MCF 10A (cell line): ENCODE measurements around the gene TMEM52B. TPM values are rescaled to one million over a fixed set of nuclear protein-coding genes. Genes with fewer than 3 reads are reported as not detected.

Source experiments
- BruUV-seq: library from RNA; stranded (reverse); fragments of 400-500 nt; replicated peaks from 2 replicates; lab custom pipeline; 2021; lab: Mats Ljungman, UMichigan
- CTCF ChIA-PET: fragments of 300-600 bp; sonication (Branson Sonifier 250); formaldehyde crosslinking; extraction: SDS; loops from one replicate; lab custom pipeline; 2021; ENCODE audit warnings: antibody characterized with exemption, inconsistent platforms; lab: Yijun Ruan, JAX
- POLR2A ChIA-PET: fragments of 300-600, 350-650 bp; sonication (Branson Sonifier 250); formaldehyde crosslinking; extraction: SDS; loops from one replicate; lab custom pipeline; 2020; ENCODE audit warnings: antibody characterized with exemption, inconsistent platforms; lab: Yijun Ruan, JAX
- DNase-seq: peaks from one replicate; pipeline ENCODE4 v3.0.0-alpha.2; 2018; ENCODE audit not compliant: unreplicated experiment
- H3K27ac Mint-ChIP-seq: one replicate; pipeline ENCODE4 v1.8.0; 2022; ENCODE audit warnings: mild to moderate bottlenecking, low read depth, mixed read lengths; ENCODE audit not compliant: unreplicated experiment
- H3K27me3 Mint-ChIP-seq: one replicate; pipeline ENCODE4 v1.8.0; 2022; ENCODE audit warnings: mixed read lengths; ENCODE audit not compliant: insufficient read depth, unreplicated experiment
- H3K36me3 Mint-ChIP-seq: one replicate; pipeline ENCODE4 v1.8.0; 2022; ENCODE audit warnings: mild to moderate bottlenecking, moderate library complexity, mixed read lengths; ENCODE audit not compliant: insufficient read depth, unreplicated experiment
- H3K4me1 Mint-ChIP-seq: one replicate; pipeline ENCODE4 v1.8.0; 2022; ENCODE audit warnings: mixed read lengths; ENCODE audit not compliant: insufficient read depth, unreplicated experiment
- H3K4me3 Mint-ChIP-seq: one replicate; pipeline ENCODE4 v1.8.0; 2022; ENCODE audit warnings: mild to moderate bottlenecking, moderate library complexity, mixed read lengths; ENCODE audit not compliant: unreplicated experiment
- H3K9me3 Mint-ChIP-seq: one replicate; pipeline ENCODE4 v1.8.0; 2022; ENCODE audit warnings: mixed read lengths; ENCODE audit not compliant: unreplicated experiment
- intact Hi-C: fragments of 100-400 bp; cut with micrococcal nuclease; formaldehyde crosslinking; loops from 2 replicates; pipeline ENCODE4 v1.14.1; 2022
- total RNA-seq: library from RNA; stranded (reverse); gene quantifications from 2 replicates; pipeline ENCODE4 v1.2.3, GENCODE V29; 2022
- TF ChIP-seq, protein P1 (sequence below): fragments of 200-600 bp; IDR thresholded peaks from one replicate; pipeline ENCODE4 v1.8.0; 2022; ENCODE audit warnings: antibody characterized with exemption, mild to moderate bottlenecking; ENCODE audit not compliant: unreplicated experiment

The TMEM52B gene
- total RNA-seq, 1 experiment from 2014 or later, result not detected

GRCh38 chr12:10153271-10154144 is 25.3 kb upstream of the TMEM52B start:
- CTCF ChIA-PET, result interaction anchor here (0.5 to 11.8 kb wide), 29 partner anchors 10 to 537 kb away, joined by 3 to 255 read pairs (median 7); partner anchors contain the start of genes CLEC12B, CLEC9A and OLR1
- H3K4me1 Mint-ChIP-seq, result no peaks in the 10 kb centered on the region
- H3K9me3 Mint-ChIP-seq, result no peaks in the 10 kb centered on the region
- H3K27me3 Mint-ChIP-seq, result no peaks in the 10 kb centered on the region
- BruUV-seq, result no TSS peak
- peak overlapping the region; percentile 64 for H3K4me3 Mint-ChIP-seq
- H3K27ac Mint-ChIP-seq, result no peak overlapping the region
- intact Hi-C loops, result loop anchor here (1.0 to 5.0 kb wide), 4 partner anchors 37 to 521 kb away; partner anchors contain the start of gene STYK1
- peak; percentile 63 for DNase-seq
- H3K36me3 Mint-ChIP-seq, result no peaks in the 10 kb centered on the region
- TF ChIP-seq, protein P1, sequence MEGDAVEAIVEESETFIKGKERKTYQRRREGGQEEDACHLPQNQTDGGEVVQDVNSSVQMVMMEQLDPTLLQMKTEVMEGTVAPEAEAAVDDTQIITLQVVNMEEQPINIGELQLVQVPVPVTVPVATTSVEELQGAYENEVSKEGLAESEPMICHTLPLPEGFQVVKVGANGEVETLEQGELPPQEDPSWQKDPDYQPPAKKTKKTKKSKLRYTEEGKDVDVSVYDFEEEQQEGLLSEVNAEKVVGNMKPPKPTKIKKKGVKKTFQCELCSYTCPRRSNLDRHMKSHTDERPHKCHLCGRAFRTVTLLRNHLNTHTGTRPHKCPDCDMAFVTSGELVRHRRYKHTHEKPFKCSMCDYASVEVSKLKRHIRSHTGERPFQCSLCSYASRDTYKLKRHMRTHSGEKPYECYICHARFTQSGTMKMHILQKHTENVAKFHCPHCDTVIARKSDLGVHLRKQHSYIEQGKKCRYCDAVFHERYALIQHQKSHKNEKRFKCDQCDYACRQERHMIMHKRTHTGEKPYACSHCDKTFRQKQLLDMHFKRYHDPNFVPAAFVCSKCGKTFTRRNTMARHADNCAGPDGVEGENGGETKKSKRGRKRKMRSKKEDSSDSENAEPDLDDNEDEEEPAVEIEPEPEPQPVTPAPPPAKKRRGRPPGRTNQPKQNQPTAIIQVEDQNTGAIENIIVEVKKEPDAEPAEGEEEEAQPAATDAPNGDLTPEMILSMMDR, result peak; percentile 56
- POLR2A ChIA-PET, result interaction anchor here (0.6 to 2.7 kb wide), 9 partner anchors 13 to 338 kb away, joined by 3 to 22 read pairs (median 4); partner anchors contain the start of gene GABARAPL1

- Mint-ChIP-seq H3K27ac (no peak overlapping the region), H3K36me3 (no peaks in the 10 kb centered on the region), H3K9me3 (no peaks in the 10 kb centered on the region), H3K27me3 (no peaks in the 10 kb centered on the region), H3K4me3 (no peak overlapping the region), H3K4me1 (no peaks in the 10 kb centered on the region)
- intact Hi-C loops, result loop anchor here (5.0 kb wide), 1 partner anchor 348 kb away; no protein-coding TSS in a partner anchor
- CTCF ChIA-PET, result interaction anchor here (0.6 to 11.8 kb wide), 13 partner anchors 14 to 906 kb away, joined by 3 to 255 read pairs (median 4); partner anchors contain the start of gene OLR1
- no TSS peak for BruUV-seq
- POLR2A ChIA-PET, result interaction anchor here (0.7 to 2.5 kb wide), 3 partner anchors 37 to 59 kb away, joined by 3 to 22 read pairs (median 4); partner anchors contain the start of gene GABARAPL1
- TF ChIP-seq, protein P1, result no peak
- DNase-seq, result no peak
Measured at GRCh38 chr12:10154145-10154496, 24.7 kb upstream of the TMEM52B start.

GRCh38 chr12:10155966-10156365 is 22.9 kb upstream of the TMEM52B start:
- no TSS peak for BruUV-seq
- no peaks in the 10 kb centered on the region for H3K27me3 Mint-ChIP-seq
- no peak overlapping the region for H3K4me3 Mint-ChIP-seq
- no peak overlapping the region for H3K27ac Mint-ChIP-seq
- no peaks in the 10 kb centered on the region for H3K9me3 Mint-ChIP-seq
- no peak for DNase-seq
- no peaks in the 10 kb centered on the region for H3K36me3 Mint-ChIP-seq
- ChIA-PET CTCF (interaction anchor here (0.9 to 11.8 kb wide), 3 partner anchors 21 to 31 kb away, joined by 3 to 255 read pairs (median 3); no protein-coding TSS in a partner anchor), POLR2A (interaction anchor here (0.6 kb wide), 1 partner anchor 42 kb away, joined by 3 read pairs; no protein-coding TSS in a partner anchor)
- intact Hi-C loops, result no loop called here
- peaks cover 7% of the 10 kb centered on the region for H3K4me1 Mint-ChIP-seq
- TF ChIP-seq, protein P1, result no peak

- ChIA-PET CTCF (interaction anchor here (1.1 to 11.8 kb wide), 5 partner anchors 18 to 344 kb away, joined by 3 to 255 read pairs (median 6); no protein-coding TSS in a partner anchor), POLR2A (interaction anchor here (1.7 kb wide), 1 partner anchor 33 kb away, joined by 6 read pairs; no protein-coding TSS in a partner anchor)
- Mint-ChIP-seq H3K27ac (no peak overlapping the region), H3K9me3 (no peaks in the 10 kb centered on the region), H3K4me3 (no peak overlapping the region), H3K36me3 (no peaks in the 10 kb centered on the region), H3K27me3 (no peaks in the 10 kb centered on the region), H3K4me1 (peaks cover 7% of the 10 kb centered on the region)
- DNase-seq, result no peak
- TF ChIP-seq, protein P1, result no peak
- no TSS peak for BruUV-seq
- intact Hi-C loops, result no loop called here
Measured at GRCh38 chr12:10158406-10158805, 20.4 kb upstream of the TMEM52B start.
